Karpas-422 (cell line): ENCODE data around the gene CNGB1. TPM values are rescaled to one million over a fixed set of nuclear protein-coding genes. Genes with fewer than 3 reads are reported as not detected.

Experiments used
- DNase-seq: peaks from one replicate; pipeline ENCODE4 v3.0.0-alpha.2; 2015
- H2AFZ ChIP-seq: fragments of 200-600 bp; sonication (generic); 2 replicates; pipeline ENCODE4 v1.6.1; 2014; ENCODE audit warnings: antibody characterized with exemption, low read length, mixed read lengths
- H3K27ac ChIP-seq: fragments of 200-600 bp; sonication (generic); 2 replicates; pipeline ENCODE4 v1.5.1; 2014; ENCODE audit warnings: mild to moderate bottlenecking, low read length, moderate library complexity
- H3K27me3 ChIP-seq: fragments of 200-600 bp; sonication (generic); 2 replicates; pipeline ENCODE4 v1.6.1; 2014; ENCODE audit warnings: low read length, mixed read lengths
- H3K36me3 ChIP-seq: fragments of 200-600 bp; sonication (generic); 2 replicates; pipeline ENCODE4 v1.6.1; 2014; ENCODE audit warnings: low read length, mixed read lengths; ENCODE audit not compliant: insufficient read depth
- H3K4me1 ChIP-seq: fragments of 200-600 bp; sonication (generic); 2 replicates; pipeline ENCODE4 v1.6.1; 2014; ENCODE audit warnings: mild to moderate bottlenecking, low read length, mixed read lengths
- H3K4me2 ChIP-seq: fragments of 200-600 bp; sonication (generic); 2 replicates; pipeline ENCODE4 v1.6.1; 2014; ENCODE audit warnings: low read length, low read depth, mild to moderate bottlenecking; ENCODE audit not compliant: poor library complexity, severe bottlenecking
- H3K4me3 ChIP-seq: fragments of 200-600 bp; sonication (generic); 2 replicates; pipeline ENCODE4 v1.5.1; 2014; ENCODE audit warnings: mild to moderate bottlenecking, antibody characterized with exemption, low read length, mixed read lengths
- H3K79me2 ChIP-seq: fragments of 200-600 bp; sonication (generic); 2 replicates; pipeline ENCODE4 v1.6.1; 2014; ENCODE audit warnings: mild to moderate bottlenecking, low read length, mixed read lengths
- H3K9ac ChIP-seq: fragments of 200-600 bp; sonication (generic); 2 replicates; pipeline ENCODE4 v1.6.0; 2014; ENCODE audit warnings: low read length
- H3K9me2 ChIP-seq: fragments of 200-600 bp; sonication (generic), shearing (Covaris generic); replicated peaks from 2 replicates; pipeline ENCODE4 v1.6.0; 2014; ENCODE audit warnings: mild to moderate bottlenecking, low read length, moderate library complexity; ENCODE audit not compliant: insufficient read depth
- H3K9me3 ChIP-seq: fragments of 300-700, 200-600 bp; sonication (generic); 2 replicates; pipeline ENCODE4 v1.6.1; 2014; ENCODE audit warnings: low read length, mixed read lengths
- H4K20me1 ChIP-seq: fragments of 200-600 bp; sonication (generic); 2 replicates; pipeline ENCODE4 v1.6.1; 2014; ENCODE audit warnings: mild to moderate bottlenecking, antibody characterized with exemption, low read length, low read depth; ENCODE audit not compliant: insufficient read depth
- total RNA-seq: library from RNA; depleted of rRNA; stranded (reverse); fragments of >200 nt; shearing (Covaris generic); gene quantifications from 2 replicates; pipeline ENCODE4 v1.2.3, GENCODE V29; 2014; ENCODE audit warnings: low replicate concordance

Gene CNGB1
- total RNA-seq, 1 experiment from 2014 or later: not detected

- no peaks in the 10 kb centered on the region for H3K79me2 ChIP-seq
- H3K4me3 ChIP-seq: no peak overlapping the region
- no peak overlapping the region for H3K9ac ChIP-seq
- no peaks in the 10 kb centered on the region for H3K9me3 ChIP-seq
- H2AFZ ChIP-seq: no peak overlapping the region
- H3K36me3 ChIP-seq: no peaks in the 10 kb centered on the region
- H3K4me1 ChIP-seq: no peaks in the 10 kb centered on the region
- no peaks in the 10 kb centered on the region for H3K9me2 ChIP-seq
- H4K20me1 ChIP-seq: no peaks in the 10 kb centered on the region
- H3K27me3 ChIP-seq: no peaks in the 10 kb centered on the region
- no peak overlapping the region for H3K27ac ChIP-seq
- no peak overlapping the region for H3K4me2 ChIP-seq
- DNase-seq: no peak
These were observed 66.8 kb downstream of the CNGB1 start for GRCh38 chr16:57904101-57904500.

GRCh38 chr16:57903656-57904055, 67.3 kb downstream of the CNGB1 start:
- Histone ChIP-seq H3K9ac (no peak overlapping the region), H2AFZ (no peak overlapping the region), H3K79me2 (no peaks in the 10 kb centered on the region), H3K27ac (no peak overlapping the region), H3K9me3 (no peaks in the 10 kb centered on the region), H3K4me3 (no peak overlapping the region), H3K36me3 (no peaks in the 10 kb centered on the region), H3K4me1 (no peaks in the 10 kb centered on the region), H3K9me2 (no peaks in the 10 kb centered on the region), H4K20me1 (no peaks in the 10 kb centered on the region), H3K4me2 (no peak overlapping the region), H3K27me3 (no peaks in the 10 kb centered on the region)
- no peak for DNase-seq

GRCh38 chr16:57901480-57902069, 69.4 kb downstream of the CNGB1 start:
- no peaks in the 10 kb centered on the region for H3K9me3 ChIP-seq
- H3K9ac ChIP-seq: no peak overlapping the region
- no peaks in the 10 kb centered on the region for H3K79me2 ChIP-seq
- H4K20me1 ChIP-seq: no peaks in the 10 kb centered on the region
- no peaks in the 10 kb centered on the region for H3K36me3 ChIP-seq
- DNase-seq: no peak
- H3K4me3 ChIP-seq: no peak overlapping the region
- no peak overlapping the region for H2AFZ ChIP-seq
- no peak overlapping the region for H3K27ac ChIP-seq
- no peaks in the 10 kb centered on the region for H3K9me2 ChIP-seq
- H3K27me3 ChIP-seq: no peaks in the 10 kb centered on the region
- H3K4me1 ChIP-seq: no peaks in the 10 kb centered on the region
- H3K4me2 ChIP-seq: no peak overlapping the region

- Histone ChIP-seq H3K27me3 (no peaks in the 10 kb centered on the region), H2AFZ (no peak overlapping the region), H3K4me2 (no peak overlapping the region), H3K4me1 (no peaks in the 10 kb centered on the region), H3K9me3 (no peaks in the 10 kb centered on the region), H3K27ac (no peak overlapping the region), H4K20me1 (no peaks in the 10 kb centered on the region), H3K36me3 (no peaks in the 10 kb centered on the region), H3K9ac (no peak overlapping the region), H3K79me2 (no peaks in the 10 kb centered on the region), H3K9me2 (no peaks in the 10 kb centered on the region), H3K4me3 (no peak overlapping the region)
- no peak for DNase-seq
These were observed 70.0 kb downstream of the CNGB1 start for GRCh38 chr16:57900796-57901479.

GRCh38 chr16:57899771-57900661, 70.9 kb downstream of the CNGB1 start:
- H3K4me2 ChIP-seq: no peak overlapping the region
- DNase-seq: peak; percentile 90

GRCh38 chr16:57898961-57899360, 72.0 kb downstream of the CNGB1 start:
- Histone ChIP-seq H3K36me3 (no peaks in the 10 kb centered on the region), H3K9me2 (no peaks in the 10 kb centered on the region), H3K9ac (no peak overlapping the region), H3K79me2 (no peaks in the 10 kb centered on the region), H3K4me1 (no peaks in the 10 kb centered on the region), H3K27me3 (no peaks in the 10 kb centered on the region), H3K27ac (no peak overlapping the region), H2AFZ (no peak overlapping the region), H3K4me2 (no peak overlapping the region), H3K4me3 (no peak overlapping the region), H4K20me1 (no peaks in the 10 kb centered on the region), H3K9me3 (no peaks in the 10 kb centered on the region)
- no peak for DNase-seq

More at GRCh38 chr16:57899771-57900661, 70.9 kb downstream of the CNGB1 start:
- Histone ChIP-seq H3K36me3 (no peaks in the 10 kb centered on the region), H3K9me2 (no peaks in the 10 kb centered on the region), H3K79me2 (no peaks in the 10 kb centered on the region), H4K20me1 (no peaks in the 10 kb centered on the region), H3K4me3 (no peak overlapping the region), H3K27ac (no peak overlapping the region), H2AFZ (no peak overlapping the region), H3K27me3 (no peaks in the 10 kb centered on the region), H3K4me1 (no peaks in the 10 kb centered on the region), H3K9ac (no peak overlapping the region), H3K9me3 (no peaks in the 10 kb centered on the region)

- Histone ChIP-seq H3K27me3 (no peaks in the 10 kb centered on the region), H3K9ac (no peak overlapping the region), H3K9me2 (no peaks in the 10 kb centered on the region), H3K4me2 (no peak overlapping the region), H3K4me1 (no peaks in the 10 kb centered on the region), H3K9me3 (no peaks in the 10 kb centered on the region), H2AFZ (no peak overlapping the region), H3K4me3 (no peak overlapping the region), H3K79me2 (no peaks in the 10 kb centered on the region), H3K36me3 (no peaks in the 10 kb centered on the region), H3K27ac (no peak overlapping the region), H4K20me1 (no peaks in the 10 kb centered on the region)
- DNase-seq: no peak
These were observed 72.9 kb downstream of the CNGB1 start for GRCh38 chr16:57897996-57898395.

GRCh38 chr16:57897053-57897784, 73.7 kb downstream of the CNGB1 start:
- H3K9me2 ChIP-seq: no peaks in the 10 kb centered on the region

More at GRCh38 chr16:57897053-57897784, 73.7 kb downstream of the CNGB1 start:
- no peak overlapping the region for H3K27ac ChIP-seq
- H3K79me2 ChIP-seq: no peaks in the 10 kb centered on the region
- no peaks in the 10 kb centered on the region for H3K36me3 ChIP-seq
- no peaks in the 10 kb centered on the region for H3K4me1 ChIP-seq
- H4K20me1 ChIP-seq: no peaks in the 10 kb centered on the region
- H3K27me3 ChIP-seq: no peaks in the 10 kb centered on the region
- no peak overlapping the region for H3K4me2 ChIP-seq
- no peaks in the 10 kb centered on the region for H3K9me3 ChIP-seq
- no peak overlapping the region for H3K4me3 ChIP-seq
- H2AFZ ChIP-seq: no peak overlapping the region
- no peak overlapping the region for H3K9ac ChIP-seq
- DNase-seq: no peak
